GM19239 (cell line): ENCODE measurements around the gene AP1S3.
"Not testable (repeated sequence)": the region's sequence is repeated elsewhere in the genome, so short reads cannot be mapped to it uniquely, and the experiment has no call there.

Experiments used
- DNase-seq: peaks from one replicate; pipeline ENCODE4 v3.0.0; 2011; ENCODE audit warnings: low spot score; ENCODE audit not compliant: insufficient read length
- FAIRE-seq: peaks from 2 replicates; lab custom pipeline; 2011; peaks lifted over from hg19 to GRCh38; lab: Jason Lieb, UNC

AP1S3 gene

GRCh38 chr2:223765221-223765785, 72.1 kb downstream of the AP1S3 start:
- DNase-seq: no peak
- no peak for FAIRE-seq

- no peak for DNase-seq
- no peak for FAIRE-seq
These were observed 72.6 kb downstream of the AP1S3 start for GRCh38 chr2:223764796-223765195.

- FAIRE-seq (peak; percentile 42), DNase-seq (no peak)
These were observed 74.5 kb downstream of the AP1S3 start for GRCh38 chr2:223762853-223763252.

GRCh38 chr2:223761746-223762145, 75.6 kb downstream of the AP1S3 start:
- DNase-seq: peak; percentile 7
- FAIRE-seq: not testable (repeated sequence)

- DNase-seq: peak; percentile 23
These were observed 76.4 kb downstream of the AP1S3 start for GRCh38 chr2:223760838-223761502.

GRCh38 chr2:223759569-223760430, 77.6 kb downstream of the AP1S3 start:
- no peak for FAIRE-seq

More at GRCh38 chr2:223760838-223761502, 76.4 kb downstream of the AP1S3 start:
- FAIRE-seq: peak; percentile 96

GRCh38 chr2:223758131-223758840, 79.1 kb downstream of the AP1S3 start:
- FAIRE-seq (no peak), DNase-seq (no peak)

More at GRCh38 chr2:223759569-223760430, 77.6 kb downstream of the AP1S3 start:
- no peak for DNase-seq

GRCh38 chr2:223753940-223754339, 83.4 kb downstream of the AP1S3 start:
- FAIRE-seq: no peak
- DNase-seq: no peak

- FAIRE-seq (no peak), DNase-seq (no peak)
These were observed 86.4 kb downstream of the AP1S3 start for GRCh38 chr2:223751012-223751411.

- FAIRE-seq (no peak), DNase-seq (no peak)
These were observed 89.9 kb downstream of the AP1S3 start for GRCh38 chr2:223747392-223748042.

- FAIRE-seq (no peak), DNase-seq (no peak)
These were observed 90.8 kb downstream of the AP1S3 start for GRCh38 chr2:223746611-223747010.

- FAIRE-seq (no peak), DNase-seq (no peak)
These were observed 92.8 kb downstream of the AP1S3 start for GRCh38 chr2:223744580-223744979.

GRCh38 chr2:223740679-223741078, 96.7 kb downstream of the AP1S3 start:
- no peak for DNase-seq
- no peak for FAIRE-seq

GRCh38 chr2:223737207-223737606, 100.2 kb downstream of the AP1S3 start:
- DNase-seq (no peak), FAIRE-seq (no peak)

- no peak for FAIRE-seq
- no peak for DNase-seq
These were observed 100.9 kb downstream of the AP1S3 start for GRCh38 chr2:223736488-223736887.

- DNase-seq: no peak
- no peak for FAIRE-seq
These were observed 101.6 kb downstream of the AP1S3 start for GRCh38 chr2:223735659-223736244.

GRCh38 chr2:223735035-223735640, 102.2 kb downstream of the AP1S3 start:
- no peak for FAIRE-seq
- no peak for DNase-seq

GRCh38 chr2:223734346-223734745, 103.0 kb downstream of the AP1S3 start:
- DNase-seq (no peak), FAIRE-seq (no peak)

- FAIRE-seq (no peak), DNase-seq (no peak)
These were observed 105.0 kb downstream of the AP1S3 start for GRCh38 chr2:223732346-223732745.
